Upper lobe of right lung (tissue), 1 donor: ENCODE results near the gene KCNJ14. TPM values are rescaled to one million over a fixed set of nuclear protein-coding genes. Genes with fewer than 3 reads are reported as not detected.
"Not testable (repeated sequence)": the region's sequence is repeated elsewhere in the genome, so short reads cannot be mapped to it uniquely, and the experiment has no call there.

Experiments used
- ATAC-seq: fragments of 200-7000 bp; cut with Tn5 transposase; one replicate; pipeline ENCODE4 v1.9.1; 2020; ENCODE audit warnings: mild to moderate bottlenecking, moderate library complexity
- DNase-seq: peaks from one replicate; pipeline ENCODE4 v3.0.0-alpha.2; 2020
- H3K27ac ChIP-seq: fragments of 200-600 bp; one replicate; pipeline ENCODE4 v1.8.0; 2022
- H3K27me3 ChIP-seq: fragments of 200-600 bp; one replicate; pipeline ENCODE4 v1.8.0; 2022; ENCODE audit warnings: mild to moderate bottlenecking
- H3K36me3 ChIP-seq: fragments of 200-600 bp; one replicate; pipeline ENCODE4 v1.8.0; 2022
- H3K4me1 ChIP-seq: fragments of 200-600 bp; one replicate; pipeline ENCODE4 v1.8.0; 2022
- H3K4me3 ChIP-seq: fragments of 200-600 bp; one replicate; pipeline ENCODE4 v1.8.0; 2022; ENCODE audit warnings: mild to moderate bottlenecking
- H3K9me3 ChIP-seq: fragments of 200-600 bp; one replicate; pipeline ENCODE4 v1.8.0; 2022
- intact Hi-C: fragments of 100-400 bp; cut with DNase I; formaldehyde crosslinking; loops from one replicate; pipeline ENCODE4 v1.11.0; 2022
- total RNA-seq: library from RNA; stranded (reverse); fragmentation: NEBNext Ultra II Directional; extraction: Animal tissue kit (Norgen Biotek cat#: 25700); gene quantifications from one replicate; pipeline ENCODE4 v1.2.1, GENCODE V29; 2021
- TF ChIP-seq, protein P1 (sequence below): fragments of 200-600 bp; IDR thresholded peaks from one replicate; pipeline ENCODE4 v1.8.0; 2022; ENCODE audit warnings: antibody characterized with exemption
- donor health status: DM: no; HTN: yes; CAD: no; lungs with severe emphysema.

KCNJ14 gene
- total RNA-seq, 1 donor from 2014 or later, result 1.1 TPM

GRCh38 chr19:48481846-48482639 is 26.7 kb downstream of the KCNJ14 start:
- no peaks in the 10 kb centered on the region for H3K27me3 ChIP-seq
- H3K4me1 ChIP-seq, result peaks cover 19% of the 10 kb centered on the region
- DNase-seq (no peak), ATAC-seq (no peak)
- peaks cover 13% of the 10 kb centered on the region for H3K36me3 ChIP-seq
- intact Hi-C loops, result no loop called here
- no peaks in the 10 kb centered on the region for H3K9me3 ChIP-seq
- H3K4me3 ChIP-seq, result no peak overlapping the region
- TF ChIP-seq, protein P1, sequence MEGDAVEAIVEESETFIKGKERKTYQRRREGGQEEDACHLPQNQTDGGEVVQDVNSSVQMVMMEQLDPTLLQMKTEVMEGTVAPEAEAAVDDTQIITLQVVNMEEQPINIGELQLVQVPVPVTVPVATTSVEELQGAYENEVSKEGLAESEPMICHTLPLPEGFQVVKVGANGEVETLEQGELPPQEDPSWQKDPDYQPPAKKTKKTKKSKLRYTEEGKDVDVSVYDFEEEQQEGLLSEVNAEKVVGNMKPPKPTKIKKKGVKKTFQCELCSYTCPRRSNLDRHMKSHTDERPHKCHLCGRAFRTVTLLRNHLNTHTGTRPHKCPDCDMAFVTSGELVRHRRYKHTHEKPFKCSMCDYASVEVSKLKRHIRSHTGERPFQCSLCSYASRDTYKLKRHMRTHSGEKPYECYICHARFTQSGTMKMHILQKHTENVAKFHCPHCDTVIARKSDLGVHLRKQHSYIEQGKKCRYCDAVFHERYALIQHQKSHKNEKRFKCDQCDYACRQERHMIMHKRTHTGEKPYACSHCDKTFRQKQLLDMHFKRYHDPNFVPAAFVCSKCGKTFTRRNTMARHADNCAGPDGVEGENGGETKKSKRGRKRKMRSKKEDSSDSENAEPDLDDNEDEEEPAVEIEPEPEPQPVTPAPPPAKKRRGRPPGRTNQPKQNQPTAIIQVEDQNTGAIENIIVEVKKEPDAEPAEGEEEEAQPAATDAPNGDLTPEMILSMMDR, result no peak
- H3K27ac ChIP-seq, result no peak overlapping the region

- H3K27ac ChIP-seq, result no peak overlapping the region
- no peaks in the 10 kb centered on the region for H3K9me3 ChIP-seq
- DNase-seq (no peak), ATAC-seq (no peak)
- no peak overlapping the region for H3K4me3 ChIP-seq
- TF ChIP-seq, protein P1, result no peak
- H3K4me1 ChIP-seq, result peaks cover 19% of the 10 kb centered on the region
- intact Hi-C loops, result no loop called here
- no peaks in the 10 kb centered on the region for H3K27me3 ChIP-seq
- peaks cover under 1% of the 10 kb centered on the region for H3K36me3 ChIP-seq
These were observed 27.9 kb downstream of the KCNJ14 start for GRCh38 chr19:48483301-48483700.

DNA sequence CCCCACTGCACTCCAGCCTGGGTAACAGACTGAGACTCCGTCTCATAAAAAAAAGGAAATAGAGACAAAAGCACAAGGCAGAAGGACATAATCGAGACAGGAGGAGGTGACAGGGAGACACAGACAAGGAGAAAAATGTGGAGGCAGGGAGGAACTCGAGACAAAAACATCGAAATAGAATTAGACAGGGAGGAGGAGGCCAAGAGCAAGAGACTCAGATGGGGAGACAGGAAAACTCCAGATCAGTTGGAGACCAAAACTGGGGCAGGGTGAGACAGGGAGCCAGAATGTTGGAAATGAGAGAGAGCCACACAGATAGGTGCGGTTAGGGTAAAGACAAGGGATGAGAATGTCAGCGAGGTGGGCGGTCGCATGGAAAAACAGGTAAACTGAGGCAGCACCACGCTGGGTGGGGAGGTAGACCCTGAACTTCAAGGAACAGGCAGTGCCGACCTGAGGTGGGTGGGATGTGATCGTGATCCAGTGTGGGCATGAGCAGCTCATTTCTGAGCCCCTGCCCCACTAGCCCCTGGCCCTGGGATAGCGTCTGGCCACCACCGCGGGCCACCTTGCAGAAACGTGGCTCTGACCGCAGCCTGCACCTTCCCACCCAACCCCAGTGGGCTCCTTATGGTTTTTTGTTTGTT is 29.0 kb downstream of the KCNJ14 start:
- intact Hi-C loops, result no loop called here
- Histone ChIP-seq H3K27me3 (no peaks in the 10 kb centered on the region), H3K4me1 (peaks cover 19% of the 10 kb centered on the region), H3K27ac (no peak overlapping the region), H3K36me3 (no peaks in the 10 kb centered on the region), H3K4me3 (no peak overlapping the region), H3K9me3 (no peaks in the 10 kb centered on the region)
- DNase-seq (no peak), ATAC-seq (no peak)
- TF ChIP-seq, protein P1, result no peak

DNA sequence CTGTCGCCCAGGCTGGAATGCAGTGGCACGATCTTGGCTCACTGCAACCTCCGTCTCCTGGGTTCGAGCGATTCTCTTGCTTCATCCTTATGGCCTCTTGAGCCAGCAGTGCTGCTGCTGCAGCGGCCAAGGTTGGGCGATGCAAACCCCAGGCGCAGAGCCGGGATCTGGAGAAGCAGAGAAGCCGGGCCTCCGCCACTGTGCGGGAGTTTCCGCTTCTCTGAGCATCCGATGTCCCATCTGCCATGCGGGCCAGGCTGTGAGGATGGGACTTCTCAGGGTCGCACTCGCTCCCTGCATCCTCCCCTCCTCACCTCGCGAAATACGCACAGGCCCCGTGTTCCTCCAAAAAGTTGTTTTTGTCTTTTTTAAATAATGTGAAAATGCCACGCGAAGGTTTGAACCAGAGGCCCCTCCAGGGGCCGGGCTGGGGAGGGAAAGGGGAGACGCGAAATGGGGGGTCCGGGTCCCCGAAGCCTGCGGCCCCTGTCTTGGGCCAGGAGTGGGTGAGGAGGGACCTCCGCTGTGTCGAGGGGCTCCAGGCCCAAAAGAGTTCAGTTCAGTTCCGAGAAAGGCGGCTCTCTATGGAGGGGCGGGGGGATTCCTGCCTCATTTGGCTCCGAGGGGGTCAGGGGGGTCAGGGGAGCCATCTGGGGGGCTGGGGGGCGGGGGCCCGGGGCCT is 29.7 kb downstream of the KCNJ14 start:
- ATAC-seq, result no peak

GRCh38 chr19:48486706-48487105 is 31.3 kb downstream of the KCNJ14 start:
- H3K4me1 ChIP-seq, H3K36me3 ChIP-seq, H3K9me3 ChIP-seq, DNase-seq, H3K27me3 ChIP-seq, ATAC-seq, H3K27ac ChIP-seq, H3K4me3 ChIP-seq, intact Hi-C loops: not testable (repeated sequence)

More for the DNA sequence above, 29.7 kb downstream of the KCNJ14 start:
- TF ChIP-seq, protein P1, result no peak
- intact Hi-C loops, result no loop called here
- H3K27ac ChIP-seq, result no peak overlapping the region
- no peaks in the 10 kb centered on the region for H3K36me3 ChIP-seq
- peaks cover 17% of the 10 kb centered on the region for H3K4me1 ChIP-seq
- H3K27me3 ChIP-seq, result no peaks in the 10 kb centered on the region
- no peak overlapping the region for H3K4me3 ChIP-seq
- H3K9me3 ChIP-seq, result no peaks in the 10 kb centered on the region
- no peak for DNase-seq

DNA sequence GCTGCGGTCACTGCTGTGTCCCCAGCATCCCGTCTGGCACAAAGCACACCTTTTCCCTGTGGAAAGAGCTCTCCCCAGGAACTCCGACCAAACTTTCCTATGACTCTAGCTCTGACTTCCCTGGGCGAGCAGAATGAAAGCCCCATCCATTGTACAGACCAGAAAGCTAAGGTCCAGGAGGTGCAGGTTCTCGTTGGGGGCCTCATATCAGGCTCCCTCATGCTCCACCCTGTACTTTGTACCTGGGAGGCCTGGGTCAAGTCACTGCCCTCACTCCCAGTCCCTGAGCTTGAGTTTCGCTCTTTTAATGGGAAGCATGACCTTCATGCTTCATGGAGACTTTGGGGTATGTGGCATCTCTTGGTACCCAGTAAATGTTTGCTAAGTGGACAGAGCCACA is 32.2 kb downstream of the KCNJ14 start:
- no peaks in the 10 kb centered on the region for H3K9me3 ChIP-seq
- DNase-seq (no peak), ATAC-seq (no peak)
- no peak overlapping the region for H3K4me3 ChIP-seq
- H3K36me3 ChIP-seq, result no peaks in the 10 kb centered on the region
- intact Hi-C loops, result no loop called here
- H3K4me1 ChIP-seq, result peaks cover 12% of the 10 kb centered on the region
- no peaks in the 10 kb centered on the region for H3K27me3 ChIP-seq
- no peak overlapping the region for H3K27ac ChIP-seq
- TF ChIP-seq, protein P1, result no peak
